HCT116 (cell line): ENCODE data around the gene FAM181B.

Experiments used
- EGR1 ChIP-seq: IDR thresholded peaks from 2 replicates; pipeline ENCODE4 v1.6.1; 2012; ENCODE audit warnings: low read depth
- EZH2 ChIP-seq: fragments of 200-600 bp; sonication (generic); IDR thresholded peaks from 2 replicates; pipeline ENCODE4 v1.6.1; 2017; ENCODE audit warnings: antibody characterized with exemption, mixed run types
- EZH2phosphoT487 ChIP-seq: fragments of 200-600 bp; IDR thresholded peaks from 2 replicates; pipeline ENCODE4 v1.6.1; 2018; ENCODE audit warnings: antibody characterized with exemption, borderline replicate concordance
- JUND ChIP-seq: IDR thresholded peaks from 2 replicates; pipeline ENCODE4 v1.6.1; 2012
- POLR2A ChIP-seq: IDR thresholded peaks from 2 replicates; pipeline ENCODE4 v1.7.0; 2011; ENCODE audit warnings: borderline replicate concordance; ENCODE audit not compliant: insufficient read depth, insufficient read length; ENCODE audit errors: extremely low read depth
- SP1 ChIP-seq: IDR thresholded peaks from 2 replicates; pipeline ENCODE4 v1.6.1; 2012; ENCODE audit warnings: low read depth
- SRF ChIP-seq: IDR thresholded peaks from 2 replicates; pipeline ENCODE4 v1.6.1; 2012; ENCODE audit warnings: low read depth
- TF ChIP-seq, protein P1 (sequence below), 3 experiments: fragments of 200-600 bp in 1 of 3; sonication (generic) in 1 of 3; IDR thresholded peaks in 2 of 3; conservative IDR thresholded peaks in 1 of 3; 2 replicates each; pipeline ENCODE4 v1.5.1; 2012 to 2017; ENCODE audit warnings: low read depth in 2 of 3, low read length in 2 of 3, antibody characterized with exemption in 1 of 3, borderline replicate concordance in 1 of 3, control low read depth in 1 of 3, mild to moderate bottlenecking in 1 of 3, mixed read lengths in 1 of 3, mixed run types in 1 of 3, moderate library complexity in 1 of 3; ENCODE audit not compliant: insufficient read depth in 1 of 3
- TF ChIP-seq, protein P2 (sequence below): IDR thresholded peaks from 2 replicates; pipeline ENCODE4 v1.6.1; 2012; ENCODE audit warnings: low read depth

GRCh38 chr11:82683029-82683428 is 50.6 kb downstream of the FAM181B start:
- TF ChIP-seq EZH2 = no peak
- TF ChIP-seq EZH2phosphoT487 = no peak
- no peak for TF ChIP-seq POLR2A
- TF ChIP-seq SRF = no peak
- TF ChIP-seq, protein P1, sequence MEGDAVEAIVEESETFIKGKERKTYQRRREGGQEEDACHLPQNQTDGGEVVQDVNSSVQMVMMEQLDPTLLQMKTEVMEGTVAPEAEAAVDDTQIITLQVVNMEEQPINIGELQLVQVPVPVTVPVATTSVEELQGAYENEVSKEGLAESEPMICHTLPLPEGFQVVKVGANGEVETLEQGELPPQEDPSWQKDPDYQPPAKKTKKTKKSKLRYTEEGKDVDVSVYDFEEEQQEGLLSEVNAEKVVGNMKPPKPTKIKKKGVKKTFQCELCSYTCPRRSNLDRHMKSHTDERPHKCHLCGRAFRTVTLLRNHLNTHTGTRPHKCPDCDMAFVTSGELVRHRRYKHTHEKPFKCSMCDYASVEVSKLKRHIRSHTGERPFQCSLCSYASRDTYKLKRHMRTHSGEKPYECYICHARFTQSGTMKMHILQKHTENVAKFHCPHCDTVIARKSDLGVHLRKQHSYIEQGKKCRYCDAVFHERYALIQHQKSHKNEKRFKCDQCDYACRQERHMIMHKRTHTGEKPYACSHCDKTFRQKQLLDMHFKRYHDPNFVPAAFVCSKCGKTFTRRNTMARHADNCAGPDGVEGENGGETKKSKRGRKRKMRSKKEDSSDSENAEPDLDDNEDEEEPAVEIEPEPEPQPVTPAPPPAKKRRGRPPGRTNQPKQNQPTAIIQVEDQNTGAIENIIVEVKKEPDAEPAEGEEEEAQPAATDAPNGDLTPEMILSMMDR (IDR thresholded peaks at IDR 0.05 in 2 of 3, conservative IDR thresholded peaks at IDR 0.05 in 1 of 3; ENCODE audit: borderline replicate concordance in 1 of 3, insufficient read depth in 1 of 3, low read depth in 2 of 3, low read length in 2 of 3) = no peak
- TF ChIP-seq EGR1 = no peak
- TF ChIP-seq SP1 = no peak
- TF ChIP-seq JUND = no peak
- TF ChIP-seq, protein P2, sequence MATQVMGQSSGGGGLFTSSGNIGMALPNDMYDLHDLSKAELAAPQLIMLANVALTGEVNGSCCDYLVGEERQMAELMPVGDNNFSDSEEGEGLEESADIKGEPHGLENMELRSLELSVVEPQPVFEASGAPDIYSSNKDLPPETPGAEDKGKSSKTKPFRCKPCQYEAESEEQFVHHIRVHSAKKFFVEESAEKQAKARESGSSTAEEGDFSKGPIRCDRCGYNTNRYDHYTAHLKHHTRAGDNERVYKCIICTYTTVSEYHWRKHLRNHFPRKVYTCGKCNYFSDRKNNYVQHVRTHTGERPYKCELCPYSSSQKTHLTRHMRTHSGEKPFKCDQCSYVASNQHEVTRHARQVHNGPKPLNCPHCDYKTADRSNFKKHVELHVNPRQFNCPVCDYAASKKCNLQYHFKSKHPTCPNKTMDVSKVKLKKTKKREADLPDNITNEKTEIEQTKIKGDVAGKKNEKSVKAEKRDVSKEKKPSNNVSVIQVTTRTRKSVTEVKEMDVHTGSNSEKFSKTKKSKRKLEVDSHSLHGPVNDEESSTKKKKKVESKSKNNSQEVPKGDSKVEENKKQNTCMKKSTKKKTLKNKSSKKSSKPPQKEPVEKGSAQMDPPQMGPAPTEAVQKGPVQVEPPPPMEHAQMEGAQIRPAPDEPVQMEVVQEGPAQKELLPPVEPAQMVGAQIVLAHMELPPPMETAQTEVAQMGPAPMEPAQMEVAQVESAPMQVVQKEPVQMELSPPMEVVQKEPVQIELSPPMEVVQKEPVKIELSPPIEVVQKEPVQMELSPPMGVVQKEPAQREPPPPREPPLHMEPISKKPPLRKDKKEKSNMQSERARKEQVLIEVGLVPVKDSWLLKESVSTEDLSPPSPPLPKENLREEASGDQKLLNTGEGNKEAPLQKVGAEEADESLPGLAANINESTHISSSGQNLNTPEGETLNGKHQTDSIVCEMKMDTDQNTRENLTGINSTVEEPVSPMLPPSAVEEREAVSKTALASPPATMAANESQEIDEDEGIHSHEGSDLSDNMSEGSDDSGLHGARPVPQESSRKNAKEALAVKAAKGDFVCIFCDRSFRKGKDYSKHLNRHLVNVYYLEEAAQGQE = no peak
